ENCODE results near the gene PAX5. TPM values are rescaled to one million over a fixed set of nuclear protein-coding genes. Genes with fewer than 3 reads are reported as not detected.

The PAX5 gene
- total RNA-seq, 1 donor from 2014 or later = not detected

- DNase-seq (ENCODE audit: low read depth) = peak; percentile 30
- H3K4me3 ChIP-seq (ENCODE audit: low read depth, low read length) = peak overlapping the region; percentile 11
- TF ChIP-seq CTCF (conservative IDR thresholded peaks at IDR 0.05; ENCODE audit: low read depth, low read length) = no peak
Observed at GRCh38 chr9:37027582-37028419, 6.3 kb downstream of the PAX5 start.

- no peak for TF ChIP-seq CTCF (conservative IDR thresholded peaks at IDR 0.05; ENCODE audit: low read depth, low read length)
- H3K4me3 ChIP-seq (ENCODE audit: low read depth, low read length) = no peak overlapping the region
- no peak for DNase-seq (ENCODE audit: low read depth)
Observed at GRCh38 chr9:37026931-37027581, 7.0 kb downstream of the PAX5 start.

DNA sequence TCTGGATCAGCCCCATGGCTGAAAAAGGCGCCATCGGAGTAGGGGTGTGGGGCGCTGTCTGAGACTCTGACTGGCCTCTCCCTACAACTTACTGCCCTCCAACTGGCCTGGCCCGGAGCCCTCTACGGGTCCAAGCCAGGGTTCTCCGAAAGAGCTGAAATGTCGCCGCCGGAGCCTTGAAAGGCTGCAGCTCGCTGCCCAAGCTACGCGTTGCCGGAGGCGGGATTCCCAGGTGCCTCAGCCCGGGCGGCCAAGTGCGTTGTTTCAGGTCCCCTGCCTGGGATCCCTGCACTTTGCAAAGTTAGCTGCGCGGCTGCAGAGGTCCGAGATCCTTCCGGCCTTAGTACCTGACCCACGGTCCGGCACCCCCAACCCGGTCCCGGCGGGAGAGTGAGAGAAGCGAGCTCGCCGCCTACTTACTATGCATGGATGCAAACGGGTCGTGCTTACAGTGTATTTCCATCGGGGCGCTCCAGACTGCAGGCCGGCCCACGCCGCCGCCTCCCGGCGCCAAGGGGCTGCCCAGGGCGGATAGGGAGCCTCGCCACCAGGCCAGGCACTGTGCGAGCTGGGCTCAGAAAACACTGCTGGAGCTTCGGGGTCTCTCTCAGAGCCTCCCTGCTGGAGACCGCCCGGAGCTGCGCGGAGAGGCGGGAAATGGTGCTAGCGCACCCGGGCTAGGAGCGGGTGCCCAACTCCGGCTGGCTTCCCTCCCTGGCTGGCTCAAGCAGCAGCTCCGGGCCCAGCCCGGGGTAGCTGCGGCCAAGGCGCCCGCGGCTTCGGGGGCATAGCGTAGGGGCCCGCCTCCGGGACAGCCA lies 7.7 kb downstream of the PAX5 start:
- no peak for TF ChIP-seq CTCF (conservative IDR thresholded peaks at IDR 0.05; ENCODE audit: low read depth, low read length)
- no peak overlapping the region for H3K4me3 ChIP-seq (ENCODE audit: low read depth, low read length)

GRCh38 chr9:37025823-37026112 lies 8.3 kb downstream of the PAX5 start:
- no peak for TF ChIP-seq CTCF (conservative IDR thresholded peaks at IDR 0.05; ENCODE audit: low read depth, low read length)
- peak overlapping the region; percentile 18 for H3K4me3 ChIP-seq (ENCODE audit: low read depth, low read length)

More for the DNA sequence above, 7.7 kb downstream of the PAX5 start:
- no peak for DNase-seq (ENCODE audit: low read depth)

GRCh38 chr9:37025071-37025822 lies 8.8 kb downstream of the PAX5 start:
- peak overlapping the region; percentile 18 for H3K4me3 ChIP-seq (ENCODE audit: low read depth, low read length)
- DNase-seq (ENCODE audit: low read depth) = no peak
- TF ChIP-seq CTCF (conservative IDR thresholded peaks at IDR 0.05; ENCODE audit: low read depth, low read length) = no peak

More at GRCh38 chr9:37025823-37026112, 8.3 kb downstream of the PAX5 start:
- DNase-seq (ENCODE audit: low read depth) = no peak

- TF ChIP-seq CTCF (conservative IDR thresholded peaks at IDR 0.05; ENCODE audit: low read depth, low read length) = no peak
- H3K4me3 ChIP-seq (ENCODE audit: low read depth, low read length) = no peak overlapping the region
Observed at GRCh38 chr9:37017546-37017945, 16.5 kb downstream of the PAX5 start.

More at GRCh38 chr9:37017546-37017945, 16.5 kb downstream of the PAX5 start:
- DNase-seq (ENCODE audit: low read depth) = no peak
